Stimulated activated CD4-positive, alpha-beta T cell treated with anti-CD3 and anti-CD28 coated beads, Interleukin-1b, Interleukin-23, amount 100 ng/mL, for 24 hours (primary cell): Measurements from ENCODE around the gene SPATA24.
"Not testable (repeated sequence)": the region's sequence is repeated elsewhere in the genome, so short reads cannot be mapped to it uniquely, and the experiment has no call there.

Source experiments
- DNase-seq, 4 experiments: peaks; one replicate each; pipeline ENCODE4 v3.0.0-alpha.2; 2020; ENCODE audit warnings: low read depth in 4 of 4, low spot score in 1 of 4

SPATA24 gene

DNA sequence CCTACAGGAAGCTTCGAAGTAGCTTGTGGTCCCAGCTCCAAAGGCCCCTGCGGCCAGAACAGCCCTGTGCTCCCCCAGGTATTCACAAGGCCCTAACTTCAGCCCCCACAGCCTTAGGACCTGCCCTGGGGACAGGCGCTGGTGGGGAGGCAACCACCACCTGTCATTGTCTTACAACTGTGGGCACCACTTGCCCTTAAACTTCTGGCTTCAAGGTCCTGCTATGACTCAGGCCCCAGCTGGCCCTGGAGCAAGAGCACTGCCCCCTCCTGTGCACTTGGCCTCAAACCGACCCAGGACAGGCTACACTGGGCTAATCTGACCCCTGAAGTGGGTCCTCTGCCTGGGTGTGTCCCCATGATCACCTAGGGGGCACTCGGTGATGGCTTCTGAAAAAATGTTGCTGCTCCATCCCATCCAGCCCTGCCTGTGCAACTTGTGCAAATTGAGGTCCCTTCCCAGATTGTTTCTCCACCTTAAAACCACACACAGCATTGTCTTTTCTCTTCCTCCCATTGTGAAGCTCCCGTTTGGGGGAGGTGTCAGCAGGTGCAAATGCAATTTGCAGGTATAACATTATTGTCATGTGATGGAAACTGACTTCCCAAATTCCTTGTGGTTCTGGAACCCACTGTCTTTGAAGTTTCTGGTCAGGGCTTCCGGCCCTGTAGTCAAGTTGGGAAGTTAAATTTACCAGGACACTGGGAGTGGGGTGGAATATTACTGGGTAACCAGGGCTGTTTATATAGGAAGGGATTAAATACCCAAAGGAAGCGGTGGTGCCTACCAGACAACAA, 7.8 kb downstream of the SPATA24 start:
- DNase-seq, result no peak

DNA sequence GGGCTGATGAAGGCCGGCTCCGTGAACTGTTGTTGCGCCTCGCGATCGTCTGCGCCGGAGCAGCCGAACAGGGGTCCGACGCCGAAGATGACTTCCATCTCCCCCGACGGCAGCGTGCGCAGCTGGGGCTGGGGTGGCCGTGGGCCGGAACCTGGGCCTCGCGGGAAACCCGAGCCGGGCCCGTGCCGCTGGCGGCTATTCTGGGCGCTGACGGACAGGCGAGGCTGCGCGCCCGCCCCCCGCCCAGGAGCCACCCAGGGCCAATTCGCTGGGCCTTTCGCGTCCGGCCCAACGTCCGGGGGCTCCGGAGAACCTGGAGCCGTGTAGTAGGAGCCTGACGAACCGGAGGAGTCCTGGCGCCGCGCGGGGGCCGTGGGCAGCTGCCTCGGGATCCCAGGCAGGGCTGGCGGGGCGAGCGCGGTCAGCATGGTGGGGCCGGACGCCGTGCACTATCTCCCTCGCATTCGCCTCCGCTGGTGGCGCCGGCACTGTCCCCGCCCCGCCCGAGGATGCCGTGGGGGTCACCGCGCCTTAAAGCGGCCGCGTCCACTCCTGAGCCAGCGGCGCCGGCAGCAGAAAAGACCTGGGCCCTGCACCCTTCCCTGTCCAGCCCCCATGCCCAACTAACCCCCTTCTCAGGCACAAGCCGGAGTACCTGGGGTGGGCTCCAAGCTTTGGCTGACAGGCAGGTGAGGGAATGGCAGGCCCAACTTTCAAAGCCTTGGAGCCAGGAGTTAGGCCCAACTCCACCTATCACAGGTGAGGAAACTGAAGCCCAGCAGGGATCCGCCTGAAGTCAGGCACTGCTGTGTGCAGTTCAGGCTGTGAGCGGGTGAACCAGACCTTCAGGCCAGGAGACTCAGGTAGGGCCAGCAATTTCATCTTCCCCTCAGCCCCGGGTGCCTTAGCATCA, 9.0 kb downstream of the SPATA24 start, which contains the start of gene PROB1:
Gene PROB1 (minus strand): TSS at position 451 of the 913 bp plus-strand sequence. CDS start 23 bp downstream, at position 428.
- DNase-seq, result no peak

DNA sequence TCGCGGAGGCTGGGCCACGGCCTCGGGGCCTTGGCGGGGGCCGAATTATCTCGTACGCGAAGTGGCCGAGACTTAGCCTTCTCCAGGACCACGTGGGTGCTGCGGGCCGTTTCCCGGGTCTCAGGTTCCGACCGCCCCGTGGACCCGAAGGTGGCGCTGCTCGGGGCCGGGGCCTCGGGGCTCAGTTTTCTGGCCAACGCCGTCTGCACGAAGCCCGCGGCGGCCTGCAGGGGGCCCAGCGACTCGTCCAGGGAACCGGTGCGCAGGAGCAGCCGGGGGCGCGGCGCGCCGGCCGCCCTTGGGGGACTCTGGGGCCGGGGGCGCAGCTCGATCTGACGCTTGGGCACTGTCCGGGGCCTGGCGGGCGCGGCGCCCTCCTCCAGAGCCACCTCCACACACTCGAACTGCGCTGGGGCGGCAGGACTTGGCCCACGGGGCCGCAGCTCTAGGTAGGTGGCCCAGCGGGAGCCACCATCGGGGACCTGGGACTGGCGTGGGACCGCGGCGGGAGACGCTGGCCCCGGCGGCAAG, 9.7 kb downstream of the SPATA24 start:
- no peak for DNase-seq

DNA sequence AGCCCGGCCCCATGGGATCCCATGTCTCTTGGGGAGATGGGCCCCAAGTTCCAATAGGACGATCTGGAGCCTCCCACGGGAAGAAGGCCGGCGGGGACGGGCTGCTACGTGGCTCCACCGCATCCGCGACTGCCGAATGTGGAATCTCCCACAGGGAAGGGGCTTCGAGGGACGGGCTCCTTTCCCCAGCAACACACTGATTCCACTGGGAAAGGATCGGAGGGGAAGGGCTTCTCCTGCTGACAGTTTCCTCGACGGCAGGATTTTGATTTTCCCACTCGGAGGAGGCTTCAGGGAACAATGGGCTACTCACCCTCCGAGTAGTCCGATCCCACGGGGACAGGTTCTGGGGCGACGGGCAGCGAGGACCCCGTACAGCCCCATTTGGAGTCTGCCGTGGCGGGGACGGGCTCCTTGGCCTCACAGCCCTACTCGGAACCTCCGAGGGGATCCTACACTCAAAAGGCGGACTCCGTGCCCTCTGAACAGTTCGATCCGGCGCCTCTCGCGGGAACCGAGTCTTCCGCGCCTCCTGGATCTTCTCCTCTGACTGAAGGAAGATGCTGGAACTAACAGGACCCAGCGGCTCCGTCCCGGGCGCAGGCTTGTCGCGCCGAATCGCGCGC, 10.3 kb downstream of the SPATA24 start:
- no peak for DNase-seq

DNA sequence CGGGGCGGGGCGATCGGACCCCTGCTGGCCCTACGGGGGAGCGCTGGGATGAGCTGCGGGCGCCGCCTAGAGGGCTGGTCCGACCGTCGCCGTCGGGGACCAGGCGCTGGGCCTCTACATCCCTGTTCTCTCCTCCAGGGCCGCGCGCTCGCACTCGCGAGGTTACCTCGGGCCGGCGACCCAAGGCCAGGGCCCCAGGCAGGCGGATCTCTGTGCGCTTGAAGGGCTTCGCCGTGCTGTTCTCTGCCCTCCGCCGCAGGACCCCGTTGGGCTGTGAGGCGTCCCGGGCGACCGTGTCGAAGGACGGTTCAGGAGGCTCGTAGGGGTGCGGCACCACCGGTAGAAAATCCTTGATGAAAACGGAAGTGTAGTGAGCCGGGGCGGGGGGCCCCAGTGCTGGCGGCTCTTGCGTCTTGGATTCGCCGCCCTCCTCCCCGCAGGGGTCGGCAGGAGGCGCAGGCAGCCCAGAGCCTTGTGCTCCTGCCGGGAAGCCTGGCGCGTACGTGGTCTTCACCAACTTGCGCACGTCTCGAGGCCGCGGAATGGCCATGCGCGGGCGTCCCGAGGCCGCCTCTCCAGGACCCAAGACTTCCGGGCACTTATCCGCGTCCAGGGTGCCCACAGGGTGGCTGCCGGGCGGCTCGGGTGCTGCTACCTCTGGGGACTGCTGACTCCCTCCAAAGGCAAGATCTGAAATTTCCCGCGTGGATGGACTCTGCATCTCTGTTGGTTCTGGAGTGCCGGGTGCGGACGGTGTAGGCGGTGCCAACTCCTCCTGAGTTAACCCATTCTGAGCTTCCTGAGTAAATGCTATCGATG, 11.0 kb downstream of the SPATA24 start:
- peak; percentile 53 to 74 (median 60) for DNase-seq

DNA sequence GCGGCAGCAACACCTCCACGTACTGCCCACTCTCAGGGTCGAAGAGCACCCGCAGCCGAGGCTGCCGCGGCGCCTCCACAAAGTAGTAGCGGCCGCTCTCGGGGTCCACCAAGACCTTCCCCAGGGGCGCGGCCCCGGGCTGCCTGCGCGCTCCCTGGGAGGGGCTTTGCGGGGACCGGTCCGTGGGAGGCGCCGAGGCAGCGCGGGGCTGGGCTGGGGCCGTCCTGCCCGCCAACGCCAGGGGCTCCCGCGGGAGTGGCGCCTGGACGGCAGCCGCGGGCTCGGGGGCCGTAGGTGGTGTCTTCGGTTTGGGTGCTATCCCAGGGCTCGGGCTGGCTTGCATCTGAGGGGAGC, 11.6 kb downstream of the SPATA24 start:
- no peak for DNase-seq

DNA sequence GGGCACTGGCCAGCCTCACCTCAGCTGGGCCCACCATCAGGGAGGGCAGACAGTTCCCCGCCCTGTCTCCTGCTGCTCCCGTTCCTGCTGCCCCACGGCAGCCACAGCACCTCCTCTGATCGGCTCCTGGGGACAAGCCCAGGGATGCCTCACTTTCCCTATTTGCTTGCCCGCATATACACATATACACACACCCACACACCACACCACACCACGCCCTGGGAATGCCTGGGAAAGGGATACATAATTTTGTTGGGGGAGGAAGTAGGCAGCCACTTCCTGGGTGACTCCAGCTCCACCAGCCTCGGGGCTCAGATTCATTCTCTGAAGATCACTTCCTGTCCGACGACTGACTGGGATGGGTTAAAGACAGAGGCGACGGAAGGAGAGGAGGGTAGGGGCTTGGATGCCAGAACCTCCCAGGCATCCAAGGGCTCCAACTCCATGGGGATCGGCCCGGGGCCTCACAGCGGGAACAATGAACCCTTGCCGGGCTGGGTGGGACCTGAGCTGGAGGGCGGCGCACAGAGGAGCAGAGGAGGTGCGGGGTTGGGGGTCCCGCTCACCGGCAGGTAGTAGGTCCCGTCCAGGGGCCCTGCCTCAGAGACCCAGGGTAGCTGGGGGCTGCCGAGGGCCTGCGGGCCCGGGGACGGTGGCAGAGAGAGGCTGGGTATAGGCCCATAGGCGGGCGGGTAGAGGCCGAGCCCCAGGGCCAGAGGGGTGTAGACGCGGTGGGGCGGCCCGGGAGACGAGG, 12.1 kb downstream of the SPATA24 start:
- no peak for DNase-seq

DNA sequence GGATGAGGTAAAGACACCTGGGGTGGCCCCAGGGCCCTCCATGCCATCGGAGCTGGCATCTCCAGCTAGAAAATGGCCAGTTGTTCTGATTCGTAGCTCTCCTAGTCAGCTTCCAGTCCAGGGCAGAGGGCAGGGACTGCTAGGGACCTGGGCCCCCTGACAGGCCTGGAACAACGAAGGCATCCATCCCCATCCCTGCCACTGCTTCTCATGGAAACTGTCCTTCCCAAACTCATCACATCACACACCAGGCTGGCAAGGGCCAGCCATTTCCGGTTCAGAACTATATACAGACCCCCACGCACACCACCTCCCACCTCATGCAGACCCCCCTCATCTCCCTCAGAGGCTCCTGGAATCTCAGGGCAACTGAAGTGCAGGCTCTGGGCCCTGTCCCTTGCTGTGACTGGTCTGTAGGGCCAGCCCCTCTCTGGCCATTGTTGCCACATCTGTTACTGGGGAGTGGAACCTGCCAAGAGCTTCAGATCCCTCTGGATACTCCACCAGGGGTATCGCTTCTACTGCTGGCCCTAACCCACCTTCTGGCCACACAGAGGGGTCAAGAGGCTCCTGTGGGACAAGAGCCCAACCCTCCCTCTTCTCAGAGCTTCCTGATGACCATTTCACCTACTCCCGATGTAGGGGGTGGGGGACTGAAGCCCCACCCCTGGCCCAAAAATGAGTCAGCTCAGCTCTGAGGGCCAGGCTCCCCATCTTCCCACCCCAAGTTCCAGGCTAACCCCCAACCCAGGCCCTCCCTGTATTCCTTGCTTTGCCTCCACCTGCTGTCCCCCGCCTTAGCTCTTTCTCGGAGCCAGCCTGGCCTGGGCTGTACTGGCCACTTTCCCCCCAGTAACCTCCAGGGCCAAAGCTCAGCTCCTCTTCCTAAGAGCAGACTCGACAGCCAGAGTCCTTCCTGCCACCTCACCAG, 13.0 kb downstream of the SPATA24 start:
- DNase-seq, result no peak

DNA sequence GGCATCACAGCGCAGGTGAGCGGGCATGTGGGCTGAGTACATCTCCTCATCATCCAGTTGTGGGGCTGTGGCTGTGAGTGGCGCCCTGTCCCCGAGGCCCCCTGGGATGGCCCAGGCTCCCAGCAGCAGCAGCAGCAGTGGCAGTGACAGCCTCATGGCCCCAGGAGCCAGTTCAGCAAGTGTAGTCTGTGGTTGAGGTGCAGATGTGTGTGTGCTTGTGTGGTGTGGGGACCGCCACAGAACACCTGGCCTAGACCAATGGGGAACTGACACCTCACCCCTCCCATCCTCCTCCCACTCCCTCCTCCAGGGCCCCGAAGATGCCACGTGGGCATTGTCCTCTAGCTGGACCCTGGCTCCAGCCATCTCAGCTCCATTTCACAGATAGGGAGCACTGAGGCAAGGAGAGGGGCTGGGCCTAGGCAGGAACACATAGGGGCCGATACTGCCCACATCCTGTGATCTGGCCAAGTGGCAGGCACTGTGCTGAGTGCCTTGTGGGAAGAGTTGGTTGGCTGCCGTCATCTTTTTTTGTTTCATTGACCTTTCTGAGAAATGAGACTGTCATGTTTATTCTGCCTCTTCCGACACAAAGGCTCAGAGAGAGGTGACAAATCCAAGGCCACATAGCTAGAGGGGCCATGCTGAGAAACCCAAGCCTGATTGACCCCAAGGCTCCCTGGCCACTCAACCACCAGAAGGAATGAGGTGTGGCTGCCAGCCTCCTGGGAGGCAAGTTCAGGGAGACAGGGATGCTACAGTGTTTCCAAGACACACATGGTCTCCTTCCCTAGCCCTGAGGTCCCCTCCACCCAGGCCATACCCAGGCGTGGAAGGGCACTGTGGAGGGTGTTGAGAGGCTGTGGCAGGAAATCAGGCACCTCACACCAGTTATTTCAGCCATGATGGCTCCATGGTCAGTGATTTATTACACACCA, 13.9 kb downstream of the SPATA24 start, which contains the start of gene MZB1:
Gene MZB1 (minus strand): TSS at position 213 of the 938 bp plus-strand sequence. CDS start 57 bp downstream, at position 156.
- no peak for DNase-seq

DNA sequence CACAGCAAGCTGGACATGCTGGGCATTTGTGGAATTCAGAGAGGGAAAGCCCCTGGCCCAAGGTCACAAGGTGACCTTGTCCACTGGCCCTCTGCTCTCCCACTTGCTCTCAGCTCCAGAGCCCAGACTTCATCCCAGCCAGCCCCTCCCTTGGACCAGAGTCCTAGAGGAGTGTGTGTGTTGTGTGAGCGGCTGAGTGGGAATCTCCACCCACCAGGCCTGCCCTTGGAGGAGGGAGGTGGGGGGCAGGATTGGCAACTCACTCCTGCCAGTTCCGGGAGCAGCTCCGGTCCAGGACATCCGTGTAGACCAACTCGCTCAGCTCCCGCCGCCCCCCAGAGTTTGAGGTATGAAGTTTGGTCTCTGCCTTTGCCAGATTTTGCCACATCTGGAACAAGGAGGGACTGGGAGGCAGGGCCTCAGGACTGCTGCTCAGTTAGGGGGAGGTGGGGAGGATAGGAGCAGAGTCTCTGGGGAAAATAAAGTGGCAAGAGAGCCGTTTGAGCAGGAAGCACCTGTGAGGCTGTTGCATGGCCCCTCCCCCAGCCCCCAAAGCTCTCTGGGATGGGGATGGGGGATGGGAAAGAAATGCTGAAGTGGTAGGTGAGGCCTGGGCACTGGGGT, 15.6 kb downstream of the SPATA24 start:
- DNase-seq, result no peak

DNA sequence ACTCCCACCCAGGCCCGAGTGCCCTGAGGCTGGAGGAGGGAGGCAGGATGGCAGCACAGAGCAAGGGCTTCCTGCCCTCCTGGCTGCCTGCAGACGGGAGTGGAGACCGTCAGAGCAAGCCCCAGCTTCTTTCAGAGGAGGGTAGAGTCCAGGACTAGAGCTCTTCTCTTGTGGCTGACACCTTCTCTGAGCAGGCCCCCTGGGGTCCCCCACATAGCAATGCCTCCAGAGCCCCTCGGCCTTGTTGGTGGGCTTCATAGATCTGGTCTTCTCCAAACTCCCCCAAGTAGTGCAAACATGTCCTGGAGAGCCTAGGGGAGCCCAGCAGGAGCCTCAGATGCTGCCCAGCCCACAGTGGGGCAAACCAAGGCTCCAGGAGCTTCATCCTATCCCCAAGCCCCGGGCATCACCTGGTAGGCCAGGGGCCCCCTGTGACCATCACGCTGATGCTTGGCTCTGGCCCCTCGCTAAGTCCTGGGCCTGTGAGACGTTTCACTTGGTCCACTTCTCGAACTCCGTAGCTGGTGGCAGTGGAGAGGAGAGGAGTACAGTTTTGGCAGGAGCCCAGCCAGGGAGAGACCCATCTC, 16.2 kb downstream of the SPATA24 start:
- DNase-seq, result no peak

DNA sequence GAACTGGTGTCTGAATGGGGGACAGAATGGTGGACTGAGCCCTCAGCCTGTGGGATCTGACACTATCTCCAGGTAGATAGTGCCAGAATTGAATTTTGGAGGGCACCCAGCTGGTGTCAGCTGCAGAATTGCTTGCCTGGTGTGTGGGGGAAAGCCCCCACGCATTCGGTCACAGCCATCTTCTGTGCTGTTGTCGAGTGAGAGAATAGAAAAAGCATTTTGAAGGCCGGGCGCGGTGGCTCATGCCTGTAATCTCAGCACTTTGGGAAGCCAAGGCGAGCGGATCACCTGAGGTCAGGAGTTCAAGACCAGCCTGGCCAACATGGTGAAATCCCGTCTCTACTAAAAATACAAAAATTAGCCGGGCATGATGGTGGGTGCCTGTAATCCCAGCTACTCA, 16.9 kb downstream of the SPATA24 start:
- not testable (repeated sequence) for DNase-seq

DNA sequence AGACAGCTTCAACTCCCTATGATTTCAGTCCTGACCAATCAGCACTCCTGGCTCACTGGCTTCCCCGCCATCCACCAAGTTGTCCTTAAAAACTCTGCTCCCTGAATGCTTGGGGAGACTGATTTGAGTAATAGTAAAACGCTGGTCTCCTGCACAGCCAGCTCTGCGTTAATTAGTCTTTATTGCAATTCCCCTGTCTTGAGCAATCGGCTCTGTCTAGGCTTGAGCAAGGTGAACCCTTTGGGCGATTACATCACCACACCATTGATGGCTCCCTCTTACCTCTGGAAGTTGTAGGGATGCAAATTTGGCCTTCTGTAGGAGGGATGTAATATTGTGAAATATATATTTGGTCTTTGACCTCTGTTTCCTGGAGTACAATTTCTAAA, 17.8 kb downstream of the SPATA24 start:
- no peak for DNase-seq

DNA sequence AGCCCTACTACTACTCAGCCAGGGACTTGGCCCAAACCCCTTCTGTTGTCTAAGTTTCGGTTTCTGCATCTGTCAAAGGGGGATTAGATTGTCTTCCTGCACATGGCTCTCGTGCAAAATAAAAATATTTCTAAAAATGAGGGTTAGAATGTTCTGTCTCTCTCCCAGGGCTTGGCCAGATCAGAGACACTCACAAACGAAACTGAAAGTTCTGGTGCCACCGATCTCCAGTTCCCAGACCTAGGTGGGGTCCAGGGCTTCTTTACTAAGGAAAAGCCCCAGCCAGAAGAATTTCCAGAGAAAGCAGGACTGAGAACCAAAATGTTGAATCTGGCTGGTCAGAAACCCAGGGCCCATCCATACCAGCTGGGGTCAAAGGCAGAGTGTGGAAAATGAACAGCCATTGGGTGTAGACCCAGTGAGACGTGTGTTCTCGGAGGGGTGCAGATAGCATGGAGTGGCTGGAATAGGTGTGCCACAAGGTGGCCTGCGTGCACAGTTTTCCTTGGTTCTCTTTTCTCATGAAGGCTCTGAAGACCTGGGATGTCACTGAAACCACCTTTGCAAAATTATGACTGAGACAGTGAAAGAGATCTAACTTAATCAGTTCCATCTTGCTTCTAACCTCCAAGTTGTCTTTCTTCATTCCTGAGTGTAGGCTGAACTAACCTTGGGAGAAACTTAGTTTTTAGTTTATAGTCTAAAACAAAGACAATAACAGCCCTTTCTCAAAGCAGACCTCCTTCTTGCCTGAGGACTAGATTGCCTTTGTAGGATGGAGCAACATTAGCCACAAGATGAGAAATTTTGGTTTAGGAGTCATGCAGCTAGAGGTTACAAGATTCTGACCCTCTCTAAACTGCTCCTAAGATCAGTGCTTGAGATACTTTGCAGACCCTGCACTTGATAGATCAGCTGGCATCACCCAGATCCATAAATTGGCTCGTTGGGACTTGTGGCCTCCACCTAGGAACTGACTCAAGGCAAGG, 18.5 kb downstream of the SPATA24 start:
- no peak for DNase-seq

DNA sequence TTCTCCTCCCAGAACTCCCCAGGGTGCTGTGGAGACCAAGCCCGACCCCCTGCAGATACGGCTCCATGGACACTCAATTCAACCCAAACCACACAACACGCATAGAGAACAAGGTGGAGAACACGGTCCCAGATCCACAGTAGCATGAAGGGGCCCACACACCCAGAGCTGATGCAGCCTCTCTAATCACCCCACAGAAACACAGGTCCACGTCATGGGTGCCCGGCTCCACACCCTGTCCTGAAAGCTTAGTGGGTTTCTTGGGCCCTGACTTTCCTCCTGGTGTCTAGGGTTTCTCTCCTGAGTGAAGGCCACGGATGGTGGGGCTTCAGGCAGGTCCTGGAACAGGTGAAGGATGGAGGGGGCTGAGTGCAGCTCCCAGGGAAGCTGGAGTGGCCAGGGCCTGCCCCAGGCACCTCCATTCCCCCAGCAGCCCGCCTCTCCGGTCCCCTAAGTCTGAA, 19.3 kb downstream of the SPATA24 start:
- DNase-seq, result no peak
